ENCODE results near the gene KIR2DL4.
"Not testable (repeated sequence)": the region's sequence is repeated elsewhere in the genome, so short reads cannot be mapped to it uniquely, and the experiment has no call there.

KIR2DL4 gene

GRCh38 chr19:54803410-54803809 lies at the start of gene KIR2DL4:
KIR2DL4 (plus strand) TSS chr19:54803610; CDS start chr19:54803652, 42 bp downstream.
- DNase-seq: no peak

DNA sequence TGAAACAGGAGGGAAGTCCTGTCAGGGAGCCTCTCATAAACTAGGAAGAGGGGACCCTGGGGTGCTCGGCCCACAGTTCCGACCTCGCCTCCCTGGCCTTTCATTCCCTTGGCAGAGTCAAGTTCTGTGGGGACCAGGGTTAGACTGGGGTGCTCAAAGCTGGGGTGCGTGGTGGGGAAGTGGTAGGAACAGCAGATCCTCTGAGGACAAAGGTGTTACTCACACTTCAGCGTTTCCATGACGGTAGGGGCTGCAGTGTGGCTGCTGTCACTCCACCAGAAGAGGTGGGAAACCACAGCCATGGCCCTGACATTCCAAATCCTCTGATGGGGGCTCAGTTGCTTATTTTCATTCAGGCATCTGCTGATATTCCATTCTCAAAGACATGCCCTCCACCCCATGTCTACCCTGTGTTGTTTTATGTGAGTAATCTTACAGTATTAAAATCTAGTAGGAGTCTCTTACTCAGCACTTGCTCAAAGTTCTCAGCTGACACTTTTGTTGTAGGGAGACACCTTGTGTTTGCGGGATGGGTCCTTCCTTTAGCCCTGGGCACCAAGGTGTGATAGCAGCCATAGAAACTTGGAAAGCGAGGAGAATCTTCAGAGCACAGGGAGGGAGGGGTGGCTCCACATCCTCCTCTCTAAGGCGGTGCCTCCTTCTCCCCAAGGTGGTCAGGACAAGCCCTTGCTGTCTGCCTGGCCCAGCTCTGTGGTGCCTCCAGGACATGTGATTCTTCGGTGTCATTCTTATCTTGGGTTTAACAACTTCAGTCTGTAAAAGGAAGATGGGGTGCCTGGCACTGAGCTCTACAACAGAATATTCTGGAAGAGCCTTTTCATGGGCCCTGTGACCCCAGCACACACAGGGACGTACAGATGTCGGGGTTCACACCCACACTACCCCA lies 47.0 kb upstream of the KIR2DL4 start:
- DNase-seq: not testable (repeated sequence)

- DNase-seq: not testable (repeated sequence)
These were observed 44.8 kb upstream of the KIR2DL4 start for GRCh38 chr19:54758577-54758976.

DNA sequence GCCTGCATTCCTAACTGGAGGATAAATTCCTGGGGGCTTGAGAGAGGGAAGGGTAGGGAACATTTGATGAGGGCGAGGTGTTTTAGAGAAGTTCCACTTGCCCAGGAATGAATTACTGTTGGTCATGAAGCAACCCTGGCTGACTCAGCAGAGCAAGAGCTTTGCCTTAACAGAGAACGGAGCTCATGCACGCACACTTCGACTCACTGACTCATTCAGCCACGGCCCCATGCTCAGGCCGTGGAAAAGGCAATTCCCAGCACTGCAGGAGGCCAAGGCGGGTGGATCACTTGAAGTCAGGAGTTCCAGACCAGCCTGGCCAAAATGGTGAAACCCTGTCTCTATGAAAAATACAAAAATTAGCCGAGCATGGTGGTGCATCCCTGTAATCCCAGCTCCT lies 39.2 kb upstream of the KIR2DL4 start:
- DNase-seq: not testable (repeated sequence)

DNA sequence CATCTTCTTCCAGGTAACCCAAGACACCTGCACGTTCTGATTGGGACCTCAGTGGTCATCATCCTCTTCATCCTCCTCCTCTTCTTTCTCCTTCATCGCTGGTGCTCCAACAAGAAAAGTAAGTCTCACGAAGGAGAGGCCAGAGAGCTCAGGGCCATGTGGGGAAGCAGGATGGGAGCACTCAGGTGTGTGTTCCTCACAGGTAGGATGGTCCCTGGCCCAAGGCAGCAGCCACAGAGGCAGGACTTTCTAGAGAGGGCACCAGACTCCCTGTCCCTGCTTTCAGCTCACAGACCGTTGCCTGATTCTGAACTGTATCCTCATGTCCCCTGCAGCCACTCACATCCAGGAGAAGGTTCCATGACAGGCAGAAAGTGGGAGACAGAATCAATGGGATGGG lies 36.9 kb upstream of the KIR2DL4 start:
- DNase-seq: not testable (repeated sequence)

DNA sequence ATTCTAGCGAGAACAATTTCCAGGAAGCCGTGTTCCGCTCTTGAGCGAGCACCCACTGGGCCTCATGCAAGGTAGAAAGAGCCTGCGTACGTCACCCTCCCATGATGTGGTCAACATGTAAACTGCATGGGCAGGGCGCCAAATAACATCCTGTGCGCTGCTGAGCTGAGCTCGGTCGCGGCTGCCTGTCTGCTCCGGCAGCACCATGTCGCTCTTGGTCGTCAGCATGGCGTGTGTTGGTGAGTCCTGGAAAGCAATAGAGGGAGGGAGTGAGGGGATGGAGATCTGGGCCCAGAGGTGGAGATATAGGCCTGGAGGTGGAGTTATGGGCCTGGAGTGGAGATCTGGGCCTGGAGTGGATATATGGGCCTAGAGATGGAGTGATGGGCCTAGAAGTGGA lies 33.8 kb upstream of the KIR2DL4 start, which contains the start of gene KIR2DL1:
Gene KIR2DL1 (plus strand): TSS at position 148 of the 400 bp plus-strand sequence. CDS start 58 bp downstream, at position 206.
- not testable (repeated sequence) for DNase-seq

DNA sequence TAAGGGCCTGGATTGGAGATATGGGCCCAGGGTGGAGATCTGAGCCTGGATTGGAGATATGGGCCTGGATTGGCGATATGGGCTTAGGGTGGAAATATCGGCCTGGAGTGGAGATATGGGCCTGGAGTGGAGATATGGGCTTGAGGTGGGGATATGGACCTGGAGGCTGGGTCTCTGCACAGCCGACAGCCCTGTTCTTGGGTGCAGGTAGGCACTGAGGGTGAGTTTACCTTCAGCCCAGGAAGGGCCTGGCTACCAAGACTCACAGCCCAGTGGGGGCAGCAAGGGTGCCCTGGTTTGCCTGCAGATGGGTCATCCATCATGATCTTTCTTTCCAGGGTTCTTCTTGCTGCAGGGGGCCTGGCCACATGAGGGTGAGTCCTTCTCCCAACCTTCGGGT lies 32.9 kb upstream of the KIR2DL4 start:
- DNase-seq: not testable (repeated sequence)

DNA sequence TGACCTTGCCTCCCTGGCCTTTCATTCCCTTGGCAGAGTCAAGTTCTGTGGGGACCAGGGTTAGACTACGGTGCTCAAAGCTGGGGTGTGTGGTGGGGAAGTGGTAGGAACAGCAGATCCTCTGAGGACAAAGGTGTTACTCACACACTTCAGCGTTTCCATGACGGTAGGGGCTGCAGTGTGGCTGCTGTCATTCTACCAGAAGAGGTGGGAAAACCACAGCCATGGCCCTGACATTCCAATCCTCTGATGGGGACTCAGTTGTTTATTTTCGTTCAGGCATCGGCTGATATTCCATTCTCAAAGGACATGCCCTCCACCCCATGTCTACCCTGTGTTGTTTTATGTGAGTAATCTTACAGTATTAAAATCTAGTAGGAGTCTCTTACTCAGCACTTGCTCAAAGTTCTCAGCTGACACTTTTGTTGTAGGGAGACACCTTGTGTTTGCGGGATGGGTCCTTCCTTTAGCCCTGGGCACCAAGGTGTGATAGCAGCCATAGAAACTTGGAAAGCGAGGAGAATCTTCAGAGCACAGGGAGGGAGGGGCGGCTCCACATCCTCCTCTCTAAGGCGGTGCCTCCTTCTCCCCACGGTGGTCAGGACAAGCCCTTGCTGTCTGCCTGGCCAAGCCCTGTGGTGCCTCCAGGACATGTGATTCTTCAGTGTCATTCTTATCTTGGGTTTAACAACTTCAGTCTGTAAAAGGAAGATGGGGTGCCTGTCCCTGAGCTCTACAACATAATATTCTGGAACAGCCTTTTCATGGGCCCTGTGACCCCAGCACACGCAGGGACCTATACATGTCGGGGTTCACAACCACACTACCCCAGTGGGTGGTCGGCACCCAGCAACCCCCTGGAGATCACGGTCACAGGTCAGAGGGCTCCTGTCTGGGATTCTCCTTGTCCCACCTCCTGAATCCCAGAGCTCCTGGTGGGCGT lies 32.1 kb upstream of the KIR2DL4 start:
- DNase-seq: not testable (repeated sequence)

DNA sequence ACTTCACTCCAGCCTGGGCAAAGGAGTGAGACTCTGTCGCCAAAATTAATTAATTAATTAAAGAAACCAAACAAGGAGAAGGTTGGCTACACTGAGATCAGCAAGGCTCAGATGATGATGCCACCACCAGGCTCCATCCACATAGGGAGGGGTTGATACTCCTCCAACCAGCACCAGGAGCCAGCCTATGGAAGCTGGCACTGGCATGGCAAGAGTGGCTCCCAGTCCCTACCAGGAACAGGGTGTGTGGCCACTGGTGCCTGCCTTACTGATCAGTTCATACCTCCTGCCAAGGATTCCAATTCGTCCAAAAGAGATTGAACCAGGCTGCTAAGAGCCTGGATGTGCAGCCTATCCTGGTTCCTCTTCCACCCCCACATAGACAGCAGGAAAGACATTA lies 30.7 kb upstream of the KIR2DL4 start:
- DNase-seq: not testable (repeated sequence)

GRCh38 chr19:54775095-54775815 lies 28.2 kb upstream of the KIR2DL4 start:
- not testable (repeated sequence) for DNase-seq

DNA sequence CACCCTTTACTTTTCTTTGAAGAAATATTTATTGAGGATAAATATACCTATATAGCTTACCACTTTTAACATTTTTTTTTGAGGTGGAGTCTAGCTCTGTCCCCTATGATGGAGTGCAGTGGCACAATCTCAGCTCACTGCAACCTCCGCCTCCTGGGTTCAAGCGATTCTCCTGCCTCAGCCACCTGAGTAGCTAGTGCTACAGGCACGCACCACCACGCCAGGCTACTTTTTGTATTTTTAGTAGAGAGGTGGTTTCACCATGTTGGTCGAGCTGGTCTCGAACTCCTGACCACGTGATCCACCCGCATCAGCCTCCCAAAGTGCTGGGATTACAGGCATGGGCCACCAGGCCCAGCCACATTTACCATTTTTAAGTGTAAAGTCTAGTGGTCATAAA lies 27.6 kb upstream of the KIR2DL4 start:
- DNase-seq: not testable (repeated sequence)

DNA sequence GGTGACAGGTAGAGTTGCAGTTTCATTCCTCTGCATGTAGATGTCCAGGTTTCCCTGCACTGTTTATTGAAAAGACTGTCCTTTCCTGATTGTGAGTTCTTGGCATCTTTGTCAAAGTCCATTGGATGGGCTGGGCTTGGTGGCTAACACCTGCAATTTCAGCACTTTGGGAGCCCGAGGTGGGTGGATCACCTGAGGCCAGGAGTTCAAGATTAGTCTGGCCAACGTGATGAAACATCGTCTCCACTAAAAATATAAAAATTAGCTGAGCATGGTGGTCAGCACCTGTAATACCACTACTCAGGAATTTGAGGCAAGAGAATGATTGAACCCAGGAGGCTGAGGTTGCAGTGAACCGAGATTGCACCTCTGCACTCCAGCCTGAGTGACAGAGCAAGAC lies 25.6 kb upstream of the KIR2DL4 start:
- not testable (repeated sequence) for DNase-seq

DNA sequence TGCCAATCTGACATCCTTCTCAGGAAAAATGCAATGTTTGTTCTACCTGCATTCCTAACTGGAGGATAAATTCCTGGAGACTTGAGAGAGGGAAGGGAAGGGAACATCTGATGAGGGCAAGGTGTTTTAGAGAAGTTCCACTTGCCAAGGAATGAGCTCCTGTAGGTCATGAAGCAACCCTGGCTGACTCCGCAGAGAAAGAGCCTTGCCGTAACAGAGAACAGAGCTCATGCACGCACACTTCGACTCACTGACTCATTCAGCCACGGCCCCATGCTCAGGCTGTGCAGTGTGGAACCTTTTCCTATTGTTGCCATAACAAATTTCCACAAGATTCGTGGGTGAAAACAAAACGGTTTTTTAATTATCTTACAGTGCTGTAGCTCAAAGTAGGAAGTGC lies 24.5 kb upstream of the KIR2DL4 start:
- not testable (repeated sequence) for DNase-seq

GRCh38 chr19:54782916-54783315 lies 20.5 kb upstream of the KIR2DL4 start:
- not testable (repeated sequence) for DNase-seq

GRCh38 chr19:54786091-54786723 lies 17.2 kb upstream of the KIR2DL4 start:
- DNase-seq: not testable (repeated sequence)

- not testable (repeated sequence) for DNase-seq
These were observed 15.3 kb upstream of the KIR2DL4 start for GRCh38 chr19:54788154-54788553.

DNA sequence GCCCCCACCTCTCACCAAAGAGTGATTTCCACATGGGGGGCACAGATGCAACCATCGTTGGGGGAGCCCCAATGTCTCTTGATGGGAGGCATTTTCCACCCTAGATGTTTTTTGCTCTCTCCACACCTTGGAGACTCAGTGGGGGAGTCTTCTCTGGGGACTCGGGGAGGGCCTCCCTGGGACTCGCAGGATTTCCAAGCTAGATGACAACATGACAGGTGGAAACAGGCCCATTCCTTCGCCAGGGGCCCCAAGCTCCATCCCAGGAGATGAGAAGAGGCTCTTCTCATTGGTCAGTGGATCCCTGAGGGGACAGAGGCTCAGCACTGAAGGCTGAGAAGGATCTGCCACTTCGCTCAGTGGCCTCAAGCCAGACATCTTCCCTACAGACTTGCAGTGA lies 12.7 kb upstream of the KIR2DL4 start:
- no peak for DNase-seq

DNA sequence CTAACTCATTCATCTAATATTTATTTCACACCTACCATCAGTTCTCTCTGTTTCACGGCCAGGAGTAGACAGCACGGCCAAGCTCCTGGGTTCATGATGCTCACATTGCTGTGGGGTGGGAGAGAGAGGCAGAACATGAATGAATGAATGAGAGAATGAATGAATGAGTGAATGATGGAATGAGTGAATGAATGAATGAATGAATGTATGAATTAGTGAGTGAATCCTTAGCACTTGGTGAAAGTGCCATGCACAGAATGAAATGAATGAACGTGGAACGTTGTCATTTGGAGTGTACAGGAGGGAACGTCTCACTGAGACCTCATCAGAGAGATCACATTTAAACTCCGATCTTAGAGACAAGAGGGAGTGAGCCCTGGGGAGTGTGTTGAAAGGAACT lies 11.9 kb upstream of the KIR2DL4 start:
- DNase-seq: no peak

GRCh38 chr19:54792814-54793213 lies 10.6 kb upstream of the KIR2DL4 start:
- DNase-seq: no peak

DNA sequence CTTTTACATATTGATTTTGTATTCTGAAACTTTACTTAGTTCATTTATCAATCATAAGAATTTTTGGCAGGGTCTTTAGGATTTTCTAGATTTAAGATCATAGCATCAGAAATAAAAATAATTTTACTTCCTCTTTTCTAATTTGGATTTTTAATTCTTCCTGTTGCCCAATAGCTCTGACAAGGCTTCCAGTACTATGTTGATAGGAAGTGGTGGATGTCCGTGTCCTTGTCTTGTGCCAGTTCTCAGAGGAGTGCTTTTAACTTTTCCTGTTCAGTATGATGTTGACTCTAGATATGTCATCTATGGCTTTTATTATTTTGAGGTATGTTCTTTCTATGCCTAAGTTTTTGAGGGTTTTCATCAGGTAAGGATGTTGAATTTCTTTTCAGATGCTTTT lies 7.7 kb upstream of the KIR2DL4 start:
- DNase-seq: no peak

GRCh38 chr19:54804101-54804500 lies 691 bp downstream of the KIR2DL4 start:
- DNase-seq: no peak

- DNase-seq: no peak
These were observed 1.2 kb downstream of the KIR2DL4 start for GRCh38 chr19:54804571-54804970.
